ENCODE data around the gene CEACAM7.

DNA sequence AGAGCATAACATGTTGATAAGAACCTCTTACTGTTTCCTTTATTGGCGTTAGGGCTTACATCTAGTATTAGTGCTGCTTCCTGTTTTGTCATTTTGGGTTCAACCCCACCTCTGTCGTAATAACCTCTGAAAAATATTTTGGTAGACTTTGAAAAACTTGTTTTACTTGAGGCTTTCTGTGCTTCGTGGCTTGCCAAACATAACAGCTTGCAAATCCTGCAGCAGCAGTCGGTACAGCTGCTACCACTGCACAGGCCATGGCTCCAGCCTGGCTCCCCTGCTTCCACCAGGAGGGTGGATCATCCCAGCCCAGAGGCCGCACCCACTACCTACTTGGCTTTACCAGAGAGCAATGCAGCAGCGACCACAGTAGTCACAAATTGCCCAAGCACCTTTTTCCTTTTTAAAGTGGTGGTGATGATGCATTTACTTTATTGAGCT lies 49.4 kb downstream of the CEACAM7 start:
- TF ChIP-seq SPI1 (IDR thresholded peaks at IDR 0.05; ENCODE audit: low read depth, low read length) (no peak), POLR2A (IDR thresholded peaks at IDR 0.05; ENCODE audit: low read depth, low read length) (no peak)

All from GM12891 (cell line).